Fibroblast of mammary gland (primary cell): ENCODE measurements around the gene NHSL2.
A peak's percentile ranks its signal among the peaks of the same experiment; 100 is the strongest.

Source experiments
- DNase-seq: peaks from one replicate; pipeline ENCODE4 v3.0.0-alpha.2; 2010; ENCODE audit warnings: low read depth
- H3K4me3 ChIP-seq: 2 replicates; pipeline ENCODE4 v1.5.1; 2011; ENCODE audit warnings: low read depth, mild to moderate bottlenecking, low read length, moderate library complexity; ENCODE audit not compliant: control insufficient read depth
- TF ChIP-seq, protein P1 (sequence below): conservative IDR thresholded peaks from 2 replicates; pipeline ENCODE4 v1.5.1; 2011; ENCODE audit warnings: low read depth, low read length, inconsistent platforms; ENCODE audit not compliant: control insufficient read depth, insufficient read depth

Gene NHSL2

DNA sequence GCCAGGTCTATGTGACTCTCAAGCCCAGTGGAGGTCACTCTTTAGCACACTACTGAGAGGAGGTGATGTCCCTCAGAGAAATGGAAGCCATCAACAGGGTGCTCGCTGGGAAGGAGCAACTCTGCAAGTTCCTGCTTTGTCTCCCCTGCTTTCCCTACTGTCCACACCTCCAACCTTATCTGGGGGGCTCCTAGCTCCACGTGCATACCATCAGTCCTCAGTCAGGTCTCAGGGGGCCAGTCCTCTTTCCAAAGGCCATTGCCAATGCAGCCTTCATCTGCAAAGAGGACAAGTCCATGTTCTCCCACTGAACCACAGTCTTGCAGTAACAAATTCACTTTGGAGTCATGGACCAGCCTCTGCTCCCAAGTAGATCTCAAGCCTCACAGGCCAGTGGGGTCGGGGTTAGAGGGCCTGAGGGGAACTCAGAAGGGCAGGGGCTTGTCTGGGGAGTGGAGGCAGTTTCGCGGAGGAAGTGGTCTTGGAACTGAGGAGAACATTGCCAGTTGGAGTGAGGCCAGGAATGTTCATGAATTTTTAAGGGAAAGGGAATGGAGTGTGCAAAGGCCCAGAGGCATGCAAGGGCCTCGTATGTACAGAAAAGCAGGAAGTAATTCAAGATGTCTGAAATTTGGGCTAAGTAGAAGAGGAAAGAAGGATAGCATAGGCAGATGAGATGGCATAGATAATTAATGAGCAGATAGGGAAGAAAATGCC is 212.1 kb downstream of the NHSL2 start:
- TF ChIP-seq, protein P1, sequence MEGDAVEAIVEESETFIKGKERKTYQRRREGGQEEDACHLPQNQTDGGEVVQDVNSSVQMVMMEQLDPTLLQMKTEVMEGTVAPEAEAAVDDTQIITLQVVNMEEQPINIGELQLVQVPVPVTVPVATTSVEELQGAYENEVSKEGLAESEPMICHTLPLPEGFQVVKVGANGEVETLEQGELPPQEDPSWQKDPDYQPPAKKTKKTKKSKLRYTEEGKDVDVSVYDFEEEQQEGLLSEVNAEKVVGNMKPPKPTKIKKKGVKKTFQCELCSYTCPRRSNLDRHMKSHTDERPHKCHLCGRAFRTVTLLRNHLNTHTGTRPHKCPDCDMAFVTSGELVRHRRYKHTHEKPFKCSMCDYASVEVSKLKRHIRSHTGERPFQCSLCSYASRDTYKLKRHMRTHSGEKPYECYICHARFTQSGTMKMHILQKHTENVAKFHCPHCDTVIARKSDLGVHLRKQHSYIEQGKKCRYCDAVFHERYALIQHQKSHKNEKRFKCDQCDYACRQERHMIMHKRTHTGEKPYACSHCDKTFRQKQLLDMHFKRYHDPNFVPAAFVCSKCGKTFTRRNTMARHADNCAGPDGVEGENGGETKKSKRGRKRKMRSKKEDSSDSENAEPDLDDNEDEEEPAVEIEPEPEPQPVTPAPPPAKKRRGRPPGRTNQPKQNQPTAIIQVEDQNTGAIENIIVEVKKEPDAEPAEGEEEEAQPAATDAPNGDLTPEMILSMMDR = no peak
- no peak for DNase-seq
- no peak overlapping the region for H3K4me3 ChIP-seq

DNA sequence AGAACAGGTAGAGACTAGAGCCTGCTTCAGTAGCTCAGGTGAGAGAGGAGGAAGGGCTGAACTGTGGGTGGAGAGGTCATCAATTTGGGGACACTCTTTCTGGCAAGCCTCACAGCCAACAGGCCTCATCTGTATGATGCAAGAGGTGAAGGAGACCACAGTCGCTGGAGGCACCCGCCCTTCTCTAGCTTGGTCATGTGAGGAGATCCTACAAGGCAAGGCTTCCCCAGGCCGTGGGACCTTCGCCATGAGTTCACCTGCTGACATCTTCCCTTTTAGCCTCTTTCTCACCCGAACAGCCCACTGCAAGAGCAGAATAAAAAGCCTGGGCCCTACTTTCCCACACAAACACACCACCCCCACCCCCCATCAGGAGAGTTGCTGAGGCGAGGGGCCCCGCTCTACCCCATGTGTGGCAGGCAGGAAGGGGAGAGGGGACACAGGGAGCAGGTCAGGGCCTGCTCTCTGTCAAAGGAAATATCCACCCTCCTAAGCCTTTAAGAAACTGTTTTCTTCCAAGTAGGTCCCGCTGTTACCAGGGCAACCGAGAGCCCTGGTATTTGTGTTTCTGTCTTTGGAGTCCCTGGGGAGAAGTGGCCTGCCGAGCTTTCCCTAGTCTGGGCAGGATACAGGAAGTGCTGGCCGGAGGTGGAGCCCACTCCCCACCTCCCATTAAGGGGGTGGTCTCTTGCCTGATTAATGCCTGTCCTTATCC is 213.0 kb downstream of the NHSL2 start:
- TF ChIP-seq, protein P1 = no peak
- DNase-seq = no peak
- no peak overlapping the region for H3K4me3 ChIP-seq

DNA sequence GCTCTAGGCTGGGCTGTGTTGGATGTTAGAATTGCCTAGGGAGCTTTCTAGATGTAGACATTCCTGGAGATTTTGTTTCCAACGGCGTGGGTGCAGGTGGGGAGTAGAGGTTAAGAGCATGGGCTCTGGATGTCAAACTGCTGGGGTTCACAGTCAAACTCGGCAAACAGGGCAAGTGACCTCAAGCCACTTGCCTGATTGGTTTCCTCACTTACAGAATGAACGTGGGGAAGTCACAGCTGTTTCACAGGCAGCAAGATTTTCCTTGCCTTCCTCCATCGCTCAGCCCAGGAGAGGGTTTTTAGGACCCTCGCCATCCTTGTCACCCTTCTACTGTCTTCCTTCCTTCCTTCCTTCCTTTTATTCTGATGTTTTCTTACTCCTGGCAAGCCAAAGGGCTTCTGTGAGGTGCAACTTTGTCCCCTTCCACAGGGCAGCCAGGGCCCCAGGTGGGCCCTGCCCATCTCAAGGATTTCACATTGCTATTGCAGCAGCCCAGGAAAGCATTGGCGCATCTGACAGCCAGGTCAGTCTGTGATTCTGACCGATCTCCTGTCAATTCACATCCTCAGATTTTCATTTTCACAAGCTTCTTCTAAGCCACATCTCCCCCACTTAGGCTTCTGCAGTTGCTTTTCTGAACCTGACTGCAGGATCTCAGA is 214.0 kb downstream of the NHSL2 start:
- no peak overlapping the region for H3K4me3 ChIP-seq
- TF ChIP-seq, protein P1 = no peak
- DNase-seq = no peak

DNA sequence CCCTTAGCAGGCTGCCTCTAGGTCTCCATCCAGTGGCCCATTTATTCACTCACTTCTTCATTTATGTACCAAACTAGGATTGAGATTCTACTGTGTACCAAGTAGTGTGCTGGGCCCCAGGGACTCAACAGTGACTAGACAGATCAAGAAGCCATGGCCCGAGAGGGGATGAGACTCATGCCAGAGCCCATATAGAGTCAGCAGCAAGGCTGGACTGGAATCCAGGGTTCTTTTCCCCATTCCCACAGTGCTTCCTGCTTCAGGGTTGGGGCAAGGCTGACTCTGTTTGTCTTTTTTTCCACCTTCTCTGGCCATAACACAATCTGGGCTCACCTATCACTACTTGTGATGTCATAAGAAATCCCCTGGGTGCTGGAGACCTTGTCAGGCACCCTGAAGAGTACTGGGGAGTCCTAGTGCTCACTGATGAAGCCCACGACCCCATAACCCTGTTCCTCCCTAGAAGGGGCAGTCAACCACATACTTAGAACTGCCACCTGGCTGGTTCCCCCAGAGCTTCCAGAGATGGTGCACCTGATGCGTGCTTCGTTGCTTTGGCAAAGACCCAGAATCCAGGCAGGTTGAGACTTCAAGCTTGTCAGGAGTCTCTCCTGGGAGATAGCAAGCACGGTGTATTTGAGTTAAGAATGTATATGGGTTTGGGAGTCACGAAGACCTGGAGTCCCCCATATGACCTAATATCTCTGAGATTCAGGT is 214.8 kb downstream of the NHSL2 start:
- TF ChIP-seq, protein P1 = no peak
- H3K4me3 ChIP-seq = no peak overlapping the region
- no peak for DNase-seq

DNA sequence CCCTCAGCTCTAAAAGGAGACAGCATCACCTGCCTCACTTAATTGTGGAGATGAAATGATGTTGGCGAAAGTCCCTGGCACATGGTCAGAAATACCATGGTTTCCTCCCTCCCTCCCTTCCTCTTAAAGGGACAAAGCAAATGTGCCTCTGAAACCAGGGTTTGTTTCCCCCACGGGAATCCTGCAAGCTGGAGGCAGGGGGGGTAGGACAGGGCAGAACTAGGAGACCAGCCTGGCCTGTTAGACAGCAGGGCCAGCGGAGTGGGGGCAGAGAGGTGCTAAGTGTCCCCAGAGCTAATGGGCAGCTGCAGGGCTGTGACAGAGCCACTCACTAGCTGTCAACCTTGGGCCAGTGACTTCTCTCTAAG is 215.4 kb downstream of the NHSL2 start:
- H3K4me3 ChIP-seq = no peak overlapping the region
- TF ChIP-seq, protein P1 = no peak
- DNase-seq = peak; percentile 24

DNA sequence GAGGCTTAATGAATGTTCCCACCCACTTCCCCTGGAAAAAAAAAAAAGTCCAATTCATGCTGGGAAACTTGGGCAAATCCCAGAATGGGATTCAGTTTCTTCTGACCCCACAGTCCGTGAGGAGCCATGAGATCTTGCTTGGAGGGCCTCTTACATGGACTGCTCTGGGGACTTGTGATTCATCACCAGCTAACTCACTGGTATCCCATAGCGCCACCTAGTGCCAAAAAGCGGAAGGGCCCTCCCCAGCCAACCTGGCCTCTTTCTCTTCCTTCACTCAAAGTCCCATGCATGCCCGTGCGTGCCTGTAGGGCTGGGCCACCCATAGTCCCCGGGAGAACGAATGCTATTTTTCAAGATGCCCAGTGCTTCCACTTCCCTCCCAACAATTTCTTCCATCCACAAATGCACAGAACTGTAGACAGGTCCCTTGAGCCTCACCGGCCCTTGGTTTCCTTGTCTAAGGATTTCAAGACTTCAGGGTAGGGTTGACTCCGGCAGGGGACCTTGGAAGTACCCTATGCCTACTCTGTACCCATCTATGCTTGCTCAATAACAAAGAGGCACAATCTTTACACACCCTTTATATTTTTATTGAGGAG is 216.0 kb downstream of the NHSL2 start:
- H3K4me3 ChIP-seq = no peak overlapping the region
- TF ChIP-seq, protein P1 = peak; percentile 94

More for the DNA sequence above, 216.0 kb downstream of the NHSL2 start:
- peak; percentile 92 for DNase-seq
